Activated naive CD4-positive, alpha-beta T cell treated with anti-CD3 and anti-CD28 coated beads, Interleukin-2, amount 50 U/mL, for 72 hours (primary cell): ENCODE results near the gene GLMP. TPM values are rescaled to one million over a fixed set of nuclear protein-coding genes. Genes with fewer than 3 reads are reported as not detected.

Source experiments
- ATAC-seq, 2 donors: fragments of 150-1000 bp; cut with Tn5 transposase; 2 replicates each; pipeline ENCODE4 v1.10.0; 2021; ENCODE audit warnings: mild to moderate bottlenecking in 2 of 2, moderate library complexity in 2 of 2
- DNase-seq, 2 donors: peaks; one replicate each; pipeline ENCODE4 v3.0.0; 2021 to 2022; ENCODE audit warnings: low spot score in 2 of 2
- H3K27ac Mint-ChIP-seq, 2 donors: one replicate each; pipeline ENCODE4 v1.8.0; 2022; ENCODE audit warnings: mild to moderate bottlenecking in 2 of 2, mixed read lengths in 2 of 2
- H3K36me3 Mint-ChIP-seq, 2 donors: one replicate each; pipeline ENCODE4 v1.8.0; 2022; ENCODE audit warnings: mixed read lengths in 2 of 2
- H3K9me3 Mint-ChIP-seq, 2 donors: one replicate each; pipeline ENCODE4 v1.8.0; 2022; ENCODE audit warnings: mixed read lengths in 2 of 2
- total RNA-seq, 2 donors: library from RNA; stranded (reverse); gene quantifications; one replicate each; pipeline ENCODE4 v1.2.3, GENCODE V29; 2022

The GLMP gene
- total RNA-seq, 2 donors from 2014 or later, result 16.2 to 25.9 TPM

- H3K27ac Mint-ChIP-seq, result peak overlapping the region; percentile 71 to 81
- peak; percentile 43 to 59 for ATAC-seq
- peak; percentile 39 to 64 for DNase-seq
- H3K36me3 Mint-ChIP-seq, result no peaks in the 10 kb centered on the region
- H3K9me3 Mint-ChIP-seq, result no peaks in the 10 kb centered on the region
Measured at GRCh38 chr1:156245451-156246232, 49.8 kb downstream of the GLMP start.

- H3K9me3 Mint-ChIP-seq, result no peaks in the 10 kb centered on the region
- peak overlapping the region; percentile 71 to 81 for H3K27ac Mint-ChIP-seq
- DNase-seq (no peak), ATAC-seq (no peak)
- H3K36me3 Mint-ChIP-seq, result peaks cover 0 to 4% of the 10 kb centered on the region in 2 donors
Measured at GRCh38 chr1:156244712-156245111, 50.8 kb downstream of the GLMP start.

GRCh38 chr1:156244126-156244525, 51.4 kb downstream of the GLMP start:
- no peaks in the 10 kb centered on the region for H3K9me3 Mint-ChIP-seq
- DNase-seq, result no peak
- no peak for ATAC-seq
- peak overlapping the region in 1 of 2 donors; percentile 71 for H3K27ac Mint-ChIP-seq
- H3K36me3 Mint-ChIP-seq, result peaks cover 0 to 6% of the 10 kb centered on the region in 2 donors

GRCh38 chr1:156242738-156243137, 52.7 kb downstream of the GLMP start:
- no peak for ATAC-seq
- peak overlapping the region in 1 of 2 donors; percentile 60 for H3K27ac Mint-ChIP-seq
- H3K9me3 Mint-ChIP-seq, result no peaks in the 10 kb centered on the region
- peaks cover 9 to 16% of the 10 kb centered on the region in 2 donors for H3K36me3 Mint-ChIP-seq
- no peak for DNase-seq

Other genes starting within 250 kb of the GLMP start
- gene UBQLN4, start 241.9 kb downstream of the GLMP start, total RNA-seq, result 10 to 100 TPM; 31.3 to 32.2 TPM
- gene LAMTOR2, start 240.9 kb downstream of the GLMP start, total RNA-seq, result 10 to 100 TPM; 36.0 to 51.7 TPM
- under 1 TPM; 0.36 to 0.89 TPM for gene RAB25, start 234.5 kb downstream of the GLMP start, total RNA-seq
- under 1 TPM; 0.16 to 0.49 TPM for gene MEX3A, start 213.2 kb downstream of the GLMP start, total RNA-seq
- gene LMNA, start 181.0 kb downstream of the GLMP start, total RNA-seq, result 100 to 1,000 TPM; 116 to 147 TPM
- gene SEMA4A, start 142.1 kb downstream of the GLMP start, total RNA-seq, result 10 to 100 TPM; 10.5 to 36.2 TPM
- gene SLC25A44, start 101.6 kb downstream of the GLMP start, total RNA-seq, result 10 to 100 TPM; 79.1 to 82.1 TPM
- 100 to 1,000 TPM; 120 to 156 TPM for gene PMF1, start 82.7 kb downstream of the GLMP start, total RNA-seq
- 1 to 10 TPM; 4.3 to 9.7 TPM for gene BGLAP, start 53.5 kb downstream of the GLMP start, total RNA-seq
- gene PAQR6, start 47.6 kb downstream of the GLMP start, total RNA-seq, result 1 to 10 TPM; 9.3 to 9.5 TPM
- gene SMG5, start 12.9 kb downstream of the GLMP start, total RNA-seq, result 100 to 1,000 TPM in 1 of 2 donors, 10 to 100 TPM in 1; 80.4 to 115 TPM
- gene TMEM79, start 11.4 kb downstream of the GLMP start, total RNA-seq, result 10 to 100 TPM; 11.0 to 24.4 TPM
- not detected for gene VHLL, start 3.6 kb upstream of the GLMP start, total RNA-seq
- 100 to 1,000 TPM; 229 to 347 TPM for gene CCT3, start 42.6 kb upstream of the GLMP start, total RNA-seq
- under 1 TPM in 1 of 2 donors, not detected in 1; 0.76 TPM for gene TSACC, start 42.8 kb upstream of the GLMP start, total RNA-seq
- not detected for gene RHBG, start 73.5 kb upstream of the GLMP start, total RNA-seq
- 10 to 100 TPM; 31.7 to 62.5 TPM for gene MEF2D, start 205.1 kb upstream of the GLMP start, total RNA-seq